Gastroesophageal sphincter (tissue), 4 donors: ENCODE measurements around the gene SLC36A4. TPM values are rescaled to one million over a fixed set of nuclear protein-coding genes. Genes with fewer than 3 reads are reported as not detected.

Experiments used
- ATAC-seq: fragments of 150-250 bp; one replicate; pipeline ENCODE4 v1.9.1; 2016; ENCODE audit warnings: mild to moderate bottlenecking, moderate library complexity
- H3K27ac ChIP-seq, 4 donors: fragments of 200-600 bp; sonication (generic) in 3 of 4; 1 replicate in 3 of 4; 2 replicates in 1 of 4; pipeline ENCODE4 v1.5.1; 2016 to 2019
- H3K27me3 ChIP-seq: fragments of 200-600 bp; sonication (generic); one replicate; pipeline ENCODE4 v1.5.1; 2019
- H3K36me3 ChIP-seq, 2 donors: fragments of 200-600 bp; sonication (generic); one replicate each; pipeline ENCODE4 v1.5.1; 2019; ENCODE audit warnings: control low read depth in 1 of 2
- H3K4me1 ChIP-seq, 3 donors: fragments of 200-600 bp; sonication (generic); 1 replicate in 2 of 3; 2 replicates in 1 of 3; pipeline ENCODE4 v1.5.1; 2016 to 2019; ENCODE audit warnings: control low read depth in 2 of 3
- H3K4me3 ChIP-seq, 2 donors: fragments of 200-600 bp; sonication (generic); one replicate each; pipeline ENCODE4 v1.5.1; 2019; ENCODE audit warnings: mild to moderate bottlenecking in 1 of 2, moderate library complexity in 1 of 2
- H3K9me3 ChIP-seq, 3 donors: fragments of 200-600 bp; sonication (generic); one replicate each; pipeline ENCODE4 v1.5.1; 2017 to 2019; ENCODE audit warnings: control low read depth in 2 of 3
- EP300 ChIP-seq: sonication (generic); formaldehyde crosslinking; IDR thresholded peaks from one replicate; pipeline ENCODE4 v1.6.1; 2017; ENCODE audit warnings: antibody characterized with exemption, mild to moderate bottlenecking
- POLR2A ChIP-seq, 2 donors: fragments of 450-650 bp; IDR thresholded peaks; one replicate each; pipeline ENCODE4 v1.6.1; 2017; ENCODE audit warnings: antibody characterized with exemption in 2 of 2, mild to moderate bottlenecking in 2 of 2, moderate library complexity in 1 of 2
- POLR2AphosphoS5 ChIP-seq: sonication (generic); formaldehyde crosslinking; IDR thresholded peaks from one replicate; pipeline ENCODE4 v1.6.1; 2017; ENCODE audit warnings: antibody characterized with exemption
- WGBS, 2 donors: methylation state at CpG; one replicate each; pipeline ENCODE4 v1.1.5; 2018; ENCODE audit warnings: low coverage in 1 of 2; 5-methylcytosine and 5-hydroxymethylcytosine counted together
- total RNA-seq, 4 donors: library from RNA; depleted of rRNA; stranded (reverse); fragments of >200 nt; gene quantifications; one replicate each; pipeline ENCODE4 v1.1.0, GENCODE V29; 2016
- TF ChIP-seq, protein P1 (sequence below), 4 experiments: fragments of 200-600 bp in 2 of 4; fragments of 450-650 bp in 2 of 4; sonication (generic) in 1 of 4; IDR thresholded peaks; one replicate each; pipeline ENCODE4 v1.5.1; 2017 to 2019; ENCODE audit warnings: antibody characterized with exemption in 4 of 4, mild to moderate bottlenecking in 2 of 4, moderate library complexity in 2 of 4

Gene SLC36A4
- total RNA-seq, 4 donors from 2014 or later: 10.4 to 21.9 (median 18.9) TPM

GRCh38 chr11:93196816-93197379, 893 bp downstream of the SLC36A4 start:
- WGBS, 2 donors: 10 to 17% methylated on average over 13 of the region's 13 CpGs
- TF ChIP-seq EP300: no peak
- TF ChIP-seq, protein P1, sequence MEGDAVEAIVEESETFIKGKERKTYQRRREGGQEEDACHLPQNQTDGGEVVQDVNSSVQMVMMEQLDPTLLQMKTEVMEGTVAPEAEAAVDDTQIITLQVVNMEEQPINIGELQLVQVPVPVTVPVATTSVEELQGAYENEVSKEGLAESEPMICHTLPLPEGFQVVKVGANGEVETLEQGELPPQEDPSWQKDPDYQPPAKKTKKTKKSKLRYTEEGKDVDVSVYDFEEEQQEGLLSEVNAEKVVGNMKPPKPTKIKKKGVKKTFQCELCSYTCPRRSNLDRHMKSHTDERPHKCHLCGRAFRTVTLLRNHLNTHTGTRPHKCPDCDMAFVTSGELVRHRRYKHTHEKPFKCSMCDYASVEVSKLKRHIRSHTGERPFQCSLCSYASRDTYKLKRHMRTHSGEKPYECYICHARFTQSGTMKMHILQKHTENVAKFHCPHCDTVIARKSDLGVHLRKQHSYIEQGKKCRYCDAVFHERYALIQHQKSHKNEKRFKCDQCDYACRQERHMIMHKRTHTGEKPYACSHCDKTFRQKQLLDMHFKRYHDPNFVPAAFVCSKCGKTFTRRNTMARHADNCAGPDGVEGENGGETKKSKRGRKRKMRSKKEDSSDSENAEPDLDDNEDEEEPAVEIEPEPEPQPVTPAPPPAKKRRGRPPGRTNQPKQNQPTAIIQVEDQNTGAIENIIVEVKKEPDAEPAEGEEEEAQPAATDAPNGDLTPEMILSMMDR (IDR thresholded peaks at IDR 0.05): peak in 2 of 4 experiments; percentile 17 to 22
- peak overlapping the region; percentile 73 to 81 for H3K4me3 ChIP-seq
- H3K4me1 ChIP-seq: peaks cover 0 to 12% (median 0%) of the 10 kb centered on the region in 3 donors
- peak overlapping the region; percentile 64 to 97 (median 96) for H3K27ac ChIP-seq
- no peak for ATAC-seq
- H3K9me3 ChIP-seq: no peaks in the 10 kb centered on the region
- no peaks in the 10 kb centered on the region for H3K36me3 ChIP-seq
- no peaks in the 10 kb centered on the region for H3K27me3 ChIP-seq

GRCh38 chr11:93194673-93195291, 3.0 kb downstream of the SLC36A4 start:
- H3K27ac ChIP-seq: no peak overlapping the region

DNA sequence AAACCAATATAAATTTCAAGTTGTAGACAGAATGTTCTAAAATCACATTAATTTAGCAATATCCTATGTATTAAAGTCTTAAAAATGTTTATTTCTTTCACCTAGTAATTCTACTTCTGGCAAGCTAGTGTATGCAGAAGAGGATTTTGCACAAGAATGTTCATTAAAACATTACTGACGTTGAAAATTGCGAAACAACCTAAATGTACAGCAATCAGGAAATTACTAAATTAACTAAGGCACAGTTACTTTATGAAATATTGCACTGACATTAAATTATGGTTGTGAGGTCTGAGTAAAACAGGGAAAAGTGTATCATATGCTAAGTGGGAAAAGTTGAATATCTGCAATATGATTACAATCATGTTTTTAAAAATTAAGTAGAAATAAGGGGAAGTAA, 4.1 kb downstream of the SLC36A4 start:
- H3K4me3 ChIP-seq: no peak overlapping the region
- no peaks in the 10 kb centered on the region for H3K9me3 ChIP-seq
- ATAC-seq: no peak
- H3K27ac ChIP-seq: no peak overlapping the region
- 83 to 86% methylated on average over 2 of the region's 2 CpGs for WGBS, 2 donors
- H3K4me1 ChIP-seq: peaks cover 0 to 12% (median 0%) of the 10 kb centered on the region in 3 donors
- H3K27me3 ChIP-seq: no peaks in the 10 kb centered on the region
- TF ChIP-seq, protein P1 (IDR thresholded peaks at IDR 0.05): no peak
- TF ChIP-seq POLR2A (IDR thresholded peaks at IDR 0.05) (no peak), EP300 (no peak), POLR2AphosphoS5 (no peak)
- no peaks in the 10 kb centered on the region for H3K36me3 ChIP-seq

More at GRCh38 chr11:93194673-93195291, 3.0 kb downstream of the SLC36A4 start:
- TF ChIP-seq EP300: no peak
- no peak for TF ChIP-seq POLR2A (IDR thresholded peaks at IDR 0.05)
- TF ChIP-seq, protein P1 (IDR thresholded peaks at IDR 0.05): no peak
- no peak for TF ChIP-seq POLR2AphosphoS5
- Histone ChIP-seq H3K4me1 (peaks cover 0 to 12% (median 0%) of the 10 kb centered on the region in 3 donors), H3K9me3 (no peaks in the 10 kb centered on the region), H3K36me3 (no peaks in the 10 kb centered on the region), H3K27me3 (no peaks in the 10 kb centered on the region), H3K4me3 (no peak overlapping the region)
- 100% methylated on average over 1 of the region's 1 CpG for WGBS, 2 donors
- ATAC-seq: no peak

GRCh38 chr11:93192163-93192562, 5.6 kb downstream of the SLC36A4 start:
- Histone ChIP-seq H3K27ac (no peak overlapping the region), H3K4me3 (no peak overlapping the region), H3K4me1 (peaks cover 0 to 6% (median 0%) of the 10 kb centered on the region in 3 donors), H3K36me3 (peaks cover 0 to 2% of the 10 kb centered on the region in 2 donors), H3K9me3 (peaks cover 0 to 9% (median 0%) of the 10 kb centered on the region in 3 donors), H3K27me3 (no peaks in the 10 kb centered on the region)
- WGBS, 2 donors: 71 to 88% methylated on average over 4 to 5 of the region's 5 CpGs
- TF ChIP-seq EP300 (no peak), POLR2AphosphoS5 (no peak), POLR2A (IDR thresholded peaks at IDR 0.05) (no peak)
- TF ChIP-seq, protein P1 (IDR thresholded peaks at IDR 0.05): no peak
- ATAC-seq: no peak

DNA sequence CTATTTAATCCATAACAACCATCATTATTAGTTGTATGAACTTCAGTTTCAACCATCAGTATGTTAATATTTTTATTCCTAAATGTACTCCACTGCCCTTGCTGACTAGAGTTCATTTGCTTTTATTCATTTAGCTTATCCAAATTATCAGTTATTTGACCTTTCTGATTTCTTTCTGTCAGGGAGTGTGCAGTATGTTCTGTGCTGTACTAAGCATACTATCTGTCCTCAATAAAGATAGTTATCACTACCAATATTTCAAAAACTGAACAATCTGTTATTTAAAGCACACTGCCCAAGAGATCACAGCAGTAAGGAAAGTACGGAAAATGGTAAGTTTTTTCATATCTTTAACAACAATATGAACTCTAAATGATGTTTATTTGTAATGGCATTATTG, 8.3 kb downstream of the SLC36A4 start:
- Histone ChIP-seq H3K4me3 (no peak overlapping the region), H3K36me3 (peaks cover 0 to 14% of the 10 kb centered on the region in 2 donors), H3K27me3 (no peaks in the 10 kb centered on the region), H3K4me1 (no peaks in the 10 kb centered on the region), H3K27ac (no peak overlapping the region), H3K9me3 (peaks cover 0 to 15% (median 0%) of the 10 kb centered on the region in 3 donors)
- ATAC-seq: no peak
- 90 to 100% methylated on average over 1 of the region's 1 CpG for WGBS, 2 donors
- no peak for TF ChIP-seq POLR2A (IDR thresholded peaks at IDR 0.05)
- TF ChIP-seq, protein P1 (IDR thresholded peaks at IDR 0.05): no peak
- TF ChIP-seq POLR2AphosphoS5: no peak
- no peak for TF ChIP-seq EP300
